Measurements from ENCODE around the gene CACNA2D3. TPM values are rescaled to one million over a fixed set of nuclear protein-coding genes. Genes with fewer than 3 reads are reported as not detected.

The CACNA2D3 gene
- total and polyA plus RNA-seq, 12 donors, result 0.51 to 43.5 (median 19.3) TPM

- no peaks in the 10 kb centered on the region for H3K36me3 ChIP-seq
- H3K9me3 ChIP-seq, result no peaks in the 10 kb centered on the region
- no peaks in the 10 kb centered on the region for H3K27me3 ChIP-seq
- ATAC-seq (no peak), DNase-seq (no peak)
- TF ChIP-seq CTCF (IDR thresholded peaks at IDR 0.05), result no peak
- no peak overlapping the region for H3K27ac ChIP-seq
- H3K4me3 ChIP-seq, result no peak overlapping the region
- H3K4me1 ChIP-seq, result peaks cover 0 to 21% (median 4%) of the 10 kb centered on the region in 9 donors
- WGBS, 2 donors, result 75 to 81% methylated on average over 6 of the region's 6 CpGs
- intact Hi-C loops (cut with DNase I), result loop anchor here in 2 of 10 donors (10.0 kb wide), 2 partner anchors 219 to 769 kb away; no protein-coding TSS in a partner anchor
These were observed 833.6 kb downstream of the CACNA2D3 start for GRCh38 chr3:54955941-54956340.

GRCh38 chr3:54957711-54958110 is 835.4 kb downstream of the CACNA2D3 start:
- DNase-seq (no peak), ATAC-seq (no peak)
- TF ChIP-seq CTCF (IDR thresholded peaks at IDR 0.05), result no peak
- H3K9me3 ChIP-seq, result no peaks in the 10 kb centered on the region
- no peak overlapping the region for H3K4me3 ChIP-seq
- no peaks in the 10 kb centered on the region for H3K27me3 ChIP-seq
- intact Hi-C loops (cut with DNase I), result loop anchor here in 2 of 10 donors (10.0 kb wide), 2 partner anchors 217 to 767 kb away; no protein-coding TSS in a partner anchor
- H3K4me1 ChIP-seq, result peaks cover 0 to 10% (median 0%) of the 10 kb centered on the region in 9 donors
- WGBS, 2 donors, result 75 to 79% methylated on average over 4 of the region's 4 CpGs
- no peaks in the 10 kb centered on the region for H3K36me3 ChIP-seq
- H3K27ac ChIP-seq, result no peak overlapping the region

- Histone ChIP-seq H3K27ac (no peak overlapping the region), H3K9me3 (no peaks in the 10 kb centered on the region), H3K4me3 (no peak overlapping the region), H3K4me1 (peaks cover 0 to 16% (median 0%) of the 10 kb centered on the region in 9 donors), H3K27me3 (no peaks in the 10 kb centered on the region), H3K36me3 (no peaks in the 10 kb centered on the region)
- TF ChIP-seq CTCF (IDR thresholded peaks at IDR 0.05), result no peak
- intact Hi-C loops (cut with DNase I), result no loop called here
- 93 to 97% methylated on average over 1 of the region's 1 CpG for WGBS, 2 donors
- no peak for DNase-seq
- ATAC-seq, result no peak
These were observed 837.7 kb downstream of the CACNA2D3 start for GRCh38 chr3:54960082-54960481.

- ATAC-seq (no peak), DNase-seq (no peak)
- intact Hi-C loops (cut with DNase I), result no loop called here
- Histone ChIP-seq H3K9me3 (no peaks in the 10 kb centered on the region), H3K36me3 (no peaks in the 10 kb centered on the region), H3K4me1 (peaks cover 0 to 23% (median 0%) of the 10 kb centered on the region in 9 donors), H3K27me3 (no peaks in the 10 kb centered on the region), H3K4me3 (no peak overlapping the region), H3K27ac (no peak overlapping the region)
- no peak for TF ChIP-seq CTCF (IDR thresholded peaks at IDR 0.05)
- 64 to 66% methylated on average over 4 of the region's 4 CpGs for WGBS, 2 donors
These were observed 838.3 kb downstream of the CACNA2D3 start for GRCh38 chr3:54960701-54961100.
